HepG2 (cell line): ENCODE results near the gene SYTL1. TPM values are rescaled to one million over a fixed set of nuclear protein-coding genes. Genes with fewer than 3 reads are reported as not detected.
A peak's percentile ranks its signal among the peaks of the same experiment; 100 is the strongest.

Experiments used
- ATF2 ChIP-seq: sonication (generic); formaldehyde crosslinking; IDR thresholded peaks from 2 replicates; pipeline ENCODE4 v1.4.0; 2020; ENCODE audit warnings: missing genetic modification reagents
- CCDC6 ChIP-seq: sonication (generic); formaldehyde crosslinking; IDR thresholded peaks from 2 replicates; pipeline ENCODE4 v1.8.1; 2022; ENCODE audit warnings: mild to moderate bottlenecking, missing genetic modification reagents, moderate library complexity
- CREM ChIP-seq, 2 experiments: sonication (generic) in 1 of 2; formaldehyde crosslinking in 1 of 2; IDR thresholded peaks; 2 replicates each; pipeline versions ENCODE4 v1.4.0 to v1.6.1; 2016 to 2020; ENCODE audit warnings: antibody characterized with exemption in 1 of 2, mild to moderate bottlenecking in 1 of 2, missing genetic modification reagents in 1 of 2
- DNMT1 ChIP-seq: sonication (generic); formaldehyde crosslinking; IDR thresholded peaks from 2 replicates; pipeline ENCODE4 v1.5.1; 2020; ENCODE audit warnings: mild to moderate bottlenecking, missing genetic modification reagents
- ETV5 ChIP-seq: IDR thresholded peaks from 2 replicates; pipeline ENCODE4 v1.6.1; 2018; ENCODE audit warnings: missing biosample characterization, missing genetic modification reagents, inconsistent platforms, borderline replicate concordance
- GATAD1 ChIP-seq: IDR thresholded peaks from 2 replicates; pipeline ENCODE4 v1.6.1; 2016; ENCODE audit warnings: missing genetic modification reagents, missing compliant biosample characterization
- GMEB1 ChIP-seq: sonication (generic); formaldehyde crosslinking; IDR thresholded peaks from 2 replicates; pipeline ENCODE4 v1.5.1; 2020; ENCODE audit warnings: missing genetic modification reagents, mild to moderate bottlenecking, borderline replicate concordance
- HNF1B ChIP-seq: sonication (generic); formaldehyde crosslinking; IDR thresholded peaks from 2 replicates; pipeline ENCODE4 v1.5.1; 2020; ENCODE audit warnings: mild to moderate bottlenecking, moderate library complexity, missing genetic modification reagents
- HOXA5 ChIP-seq: sonication (generic); formaldehyde crosslinking; IDR thresholded peaks from 2 replicates; pipeline ENCODE4 v1.4.0; 2020; ENCODE audit warnings: missing genetic modification reagents
- KDM5B ChIP-seq: sonication (generic); formaldehyde crosslinking; IDR thresholded peaks from 2 replicates; pipeline ENCODE4 v1.4.0; 2020; ENCODE audit warnings: missing genetic modification reagents, mild to moderate bottlenecking, borderline replicate concordance
- MAX ChIP-seq: IDR thresholded peaks from 2 replicates; pipeline ENCODE4 v1.6.1; 2012; ENCODE audit warnings: inconsistent platforms
- NCOA1 ChIP-seq: sonication (generic); formaldehyde crosslinking; IDR thresholded peaks from 2 replicates; pipeline ENCODE4 v1.9.0; 2021; ENCODE audit warnings: missing genetic modification reagents
- NR1H2 ChIP-seq: sonication (generic); formaldehyde crosslinking; IDR thresholded peaks from 2 replicates; pipeline ENCODE4 v1.8.1; 2022; ENCODE audit warnings: low read depth, missing genetic modification reagents, borderline replicate concordance
- NR2F1 ChIP-seq, 2 experiments: fragments of 450-650 bp in 1 of 2; formaldehyde crosslinking in 1 of 2; IDR thresholded peaks; 2 replicates each; pipeline versions ENCODE4 v1.5.0 to v1.6.1; 2016 to 2020; ENCODE audit warnings: mild to moderate bottlenecking in 1 of 2, missing compliant biosample characterization in 1 of 2, missing genetic modification reagents in 1 of 2, moderate library complexity in 1 of 2
- PHF21A ChIP-seq: sonication (generic); formaldehyde crosslinking; IDR thresholded peaks from 2 replicates; pipeline ENCODE4 v1.5.0; 2020; ENCODE audit warnings: mild to moderate bottlenecking, missing genetic modification reagents
- SALL1 ChIP-seq: sonication (generic); formaldehyde crosslinking; IDR thresholded peaks from 2 replicates; pipeline ENCODE4 v1.8.0; 2022; ENCODE audit warnings: mild to moderate bottlenecking, missing genetic modification reagents
- SOX5 ChIP-seq: IDR thresholded peaks from 2 replicates; pipeline ENCODE4 v1.6.1; 2016; ENCODE audit warnings: borderline replicate concordance
- SP4 ChIP-seq: sonication (generic); formaldehyde crosslinking; IDR thresholded peaks from 2 replicates; pipeline ENCODE4 v1.8.1; 2023; ENCODE audit warnings: mild to moderate bottlenecking, missing genetic modification reagents
- TFDP1 ChIP-seq: IDR thresholded peaks from 2 replicates; pipeline ENCODE4 v1.6.1; 2016; ENCODE audit warnings: missing compliant biosample characterization, missing genetic modification reagents, borderline replicate concordance
- ZBTB2 ChIP-seq: sonication (generic); formaldehyde crosslinking; IDR thresholded peaks from 2 replicates; pipeline ENCODE4 v1.8.0; 2022; ENCODE audit warnings: low read depth, missing genetic modification reagents
- ZFY ChIP-seq: sonication (generic); formaldehyde crosslinking; IDR thresholded peaks from 2 replicates; pipeline ENCODE4 v1.4.0; 2020; ENCODE audit warnings: missing genetic modification reagents
- ZMYM4 ChIP-seq: sonication (generic); formaldehyde crosslinking; IDR thresholded peaks from 2 replicates; pipeline ENCODE4 v1.8.1; 2023; ENCODE audit warnings: mild to moderate bottlenecking, missing genetic modification reagents
- polyA plus RNA-seq, 8 experiments: library from polyadenylated mRNA; depleted of rRNA in 3 of 8; stranded (reverse) in 7 of 8; unstranded in 1 of 8; fragments of >200 nt; fragmentation: Illumina TruSeq in 4 of 8; extraction: Trizol in 4 of 8; gene quantifications; 2 replicates each; pipeline versions ENCODE4 v1.2.1 to v1.2.3, GENCODE V29; 2011 to 2016; ENCODE audit warnings: low read depth in 4 of 8, missing spikeins in 1 of 8, mixed read lengths in 1 of 8; ENCODE audit not compliant: insufficient read depth in 1 of 8
- total RNA-seq, 5 experiments: library from RNA; depleted of rRNA; stranded (reverse); fragments of >200 nt; fragmentation: Illumina TruSeq; extraction: Trizol; gene quantifications; 2 replicates each; pipeline ENCODE4 v1.2.3, GENCODE V29; 2016; ENCODE audit warnings: low read depth in 1 of 5

The SYTL1 gene
- total and polyA plus RNA-seq, 2 of the 13 experiments (the other 11 are each of a cell fraction or from before 2014, with no cell fraction given), result 11.1 to 17.8 TPM

GRCh38 chr1:27392096-27392777 lies 50.4 kb downstream of the SYTL1 start, which contains the start of gene GPR3 (continued):
- TF ChIP-seq TFDP1 (CRISPR knock-in tag) (peak; percentile 83), GATAD1 (CRISPR knock-in tag) (no peak), PHF21A (peak; percentile 65), DNMT1 (CRISPR knock-in tag) (0 out of 2 replicates have a peak, but pooled peaks have one; percentile 25), SOX5 (CRISPR knock-in tag) (peak; percentile 10; the same call in 1 of the 2 replicates), HOXA5 (CRISPR knock-in tag) (peak; percentile 63; the same call in 1 of the 2 replicates), ZFY (CRISPR knock-in tag) (peak; percentile 60), CREM (IDR thresholded peaks at IDR 0.05) (peak; percentile 26; the same call in 1 of the 2 replicates), CREM (CRISPR knock-in tag; IDR thresholded peaks at IDR 0.05) (no peak), CCDC6 (CRISPR knock-in tag) (peak; percentile 60; the same call in 1 of the 2 replicates), MAX (peak; percentile 33; the same call in 1 of the 2 replicates), ZBTB2 (CRISPR knock-in tag) (no peak), ATF2 (CRISPR knock-in tag) (peak; percentile 53), NR1H2 (CRISPR knock-in tag) (no peak), SALL1 (CRISPR knock-in tag) (peak; percentile 44; the same call in 1 of the 2 replicates), NCOA1 (CRISPR knock-in tag) (no peak), GMEB1 (CRISPR knock-in tag) (peak; percentile 68), HNF1B (CRISPR knock-in tag) (peak; percentile 33; the same call in 1 of the 2 replicates), NR2F1 (CRISPR knock-in tag; IDR thresholded peaks at IDR 0.05) (no peak), KDM5B (CRISPR knock-in tag) (peak; percentile 19; the same call in 1 of the 2 replicates), ZMYM4 (CRISPR knock-in tag) (peak; percentile 79), SP4 (CRISPR knock-in tag) (peak; percentile 64), ETV5 (CRISPR knock-in tag) (no peak; the same call in 1 of the 2 replicates)
